Mucosa of rectum (tissue), 2 donors: ENCODE measurements around the gene MYH8.

Source experiments
- H3K27ac ChIP-seq, 2 donors: one replicate each; pipeline ENCODE4 v1.7.0; 2013; ENCODE audit warnings: inconsistent platforms in 2 of 2, low read depth in 2 of 2, low read length in 2 of 2
- H3K27me3 ChIP-seq, 2 donors: one replicate each; pipeline ENCODE4 v1.7.0; 2013; ENCODE audit warnings: low read length in 2 of 2; ENCODE audit not compliant: control insufficient read depth in 2 of 2, insufficient read depth in 2 of 2
- H3K36me3 ChIP-seq, 2 donors: one replicate each; pipeline ENCODE4 v1.7.0; 2013; ENCODE audit warnings: low read length in 2 of 2; ENCODE audit not compliant: control insufficient read depth in 2 of 2, insufficient read depth in 2 of 2
- H3K4me1 ChIP-seq, 2 donors: one replicate each; pipeline ENCODE4 v1.7.0; 2013; ENCODE audit warnings: low read length in 2 of 2, mild to moderate bottlenecking in 1 of 2; ENCODE audit not compliant: control insufficient read depth in 2 of 2, insufficient read depth in 2 of 2
- H3K4me3 ChIP-seq, 2 donors: one replicate each; pipeline ENCODE4 v1.7.0; 2013; ENCODE audit warnings: low read length in 2 of 2
- H3K9ac ChIP-seq, 2 donors: one replicate each; pipeline ENCODE4 v1.7.0; 2013; ENCODE audit warnings: low read length in 2 of 2, low read depth in 1 of 2, mild to moderate bottlenecking in 1 of 2
- H3K9me3 ChIP-seq, 2 donors: one replicate each; pipeline ENCODE4 v1.7.0; 2013; ENCODE audit warnings: low read length in 2 of 2; ENCODE audit not compliant: control insufficient read depth in 2 of 2
- donor health status: healthy.
- donor health status: Normal muscosa, but diverticular disease.

MYH8 gene

GRCh38 chr17:10385871-10386270 lies 35.9 kb downstream of the MYH8 start:
- Histone ChIP-seq H3K4me3 (no peak overlapping the region), H3K36me3 (no peaks in the 10 kb centered on the region), H3K9ac (no peak overlapping the region), H3K27ac (no peak overlapping the region), H3K4me1 (no peaks in the 10 kb centered on the region), H3K9me3 (no peaks in the 10 kb centered on the region), H3K27me3 (no peaks in the 10 kb centered on the region)

GRCh38 chr17:10384175-10384574 lies 37.6 kb downstream of the MYH8 start:
- Histone ChIP-seq H3K9ac (no peak overlapping the region), H3K4me3 (no peak overlapping the region), H3K27me3 (no peaks in the 10 kb centered on the region), H3K36me3 (no peaks in the 10 kb centered on the region), H3K9me3 (no peaks in the 10 kb centered on the region), H3K27ac (no peak overlapping the region), H3K4me1 (no peaks in the 10 kb centered on the region)

- no peaks in the 10 kb centered on the region for H3K4me1 ChIP-seq
- no peak overlapping the region for H3K4me3 ChIP-seq
- H3K9ac ChIP-seq = no peak overlapping the region
- no peaks in the 10 kb centered on the region for H3K36me3 ChIP-seq
- H3K9me3 ChIP-seq = no peaks in the 10 kb centered on the region
- no peaks in the 10 kb centered on the region for H3K27me3 ChIP-seq
- H3K27ac ChIP-seq = no peak overlapping the region
Measured at GRCh38 chr17:10380631-10381408, 40.9 kb downstream of the MYH8 start.

- Histone ChIP-seq H3K9me3 (no peaks in the 10 kb centered on the region), H3K4me3 (no peak within 1 kb of the TSS), H3K4me1 (no peaks in the 10 kb centered on the region), H3K9ac (no peak within 1 kb of the TSS), H3K27me3 (peaks cover 0 to 3% of the 10 kb centered on the region in 2 donors), H3K36me3 (no peaks in the 10 kb centered on the region), H3K27ac (no peak within 1 kb of the TSS)
Measured at GRCh38 chr17:10372906-10373305, 48.8 kb downstream of the MYH8 start, which contains the start of gene MYH13. MYH13 (minus strand) TSS chr17:10373006; CDS start chr17:10364530, 8,476 bp downstream.

GRCh38 chr17:10370016-10370608 lies 51.6 kb downstream of the MYH8 start:
- peaks cover 0 to 3% of the 10 kb centered on the region in 2 donors for H3K27me3 ChIP-seq
- no peaks in the 10 kb centered on the region for H3K9me3 ChIP-seq
- no peaks in the 10 kb centered on the region for H3K4me1 ChIP-seq
- H3K4me3 ChIP-seq = no peak overlapping the region
- H3K27ac ChIP-seq = no peak overlapping the region
- no peak overlapping the region for H3K9ac ChIP-seq
- H3K36me3 ChIP-seq = no peaks in the 10 kb centered on the region

- no peaks in the 10 kb centered on the region for H3K36me3 ChIP-seq
Measured at GRCh38 chr17:10369239-10369638, 52.5 kb downstream of the MYH8 start.

GRCh38 chr17:10368561-10368960 lies 53.2 kb downstream of the MYH8 start:
- peaks cover 0 to 3% of the 10 kb centered on the region in 2 donors for H3K27me3 ChIP-seq
- no peak overlapping the region for H3K9ac ChIP-seq
- no peaks in the 10 kb centered on the region for H3K4me1 ChIP-seq
- H3K9me3 ChIP-seq = no peaks in the 10 kb centered on the region
- H3K4me3 ChIP-seq = no peak overlapping the region
- H3K27ac ChIP-seq = no peak overlapping the region
- no peaks in the 10 kb centered on the region for H3K36me3 ChIP-seq

More at GRCh38 chr17:10369239-10369638, 52.5 kb downstream of the MYH8 start:
- Histone ChIP-seq H3K4me3 (no peak overlapping the region), H3K4me1 (no peaks in the 10 kb centered on the region), H3K9me3 (no peaks in the 10 kb centered on the region), H3K27ac (no peak overlapping the region), H3K9ac (no peak overlapping the region), H3K27me3 (peaks cover 0 to 3% of the 10 kb centered on the region in 2 donors)

- Histone ChIP-seq H3K9ac (no peak overlapping the region), H3K9me3 (no peaks in the 10 kb centered on the region), H3K4me3 (no peak overlapping the region), H3K4me1 (no peaks in the 10 kb centered on the region), H3K27ac (no peak overlapping the region), H3K36me3 (no peaks in the 10 kb centered on the region), H3K27me3 (no peaks in the 10 kb centered on the region)
Measured at GRCh38 chr17:10360578-10360977, 61.2 kb downstream of the MYH8 start.

GRCh38 chr17:10357768-10358167 lies 64.0 kb downstream of the MYH8 start:
- H3K27ac ChIP-seq = no peak overlapping the region
- H3K9me3 ChIP-seq = no peaks in the 10 kb centered on the region
- H3K4me1 ChIP-seq = no peaks in the 10 kb centered on the region
- H3K36me3 ChIP-seq = no peaks in the 10 kb centered on the region
- no peak overlapping the region for H3K9ac ChIP-seq
- H3K4me3 ChIP-seq = no peak overlapping the region
- H3K27me3 ChIP-seq = no peaks in the 10 kb centered on the region

- H3K36me3 ChIP-seq = no peaks in the 10 kb centered on the region
Measured at GRCh38 chr17:10354651-10355050, 67.1 kb downstream of the MYH8 start.

More at GRCh38 chr17:10354651-10355050, 67.1 kb downstream of the MYH8 start:
- H3K27me3 ChIP-seq = no peaks in the 10 kb centered on the region
- no peaks in the 10 kb centered on the region for H3K9me3 ChIP-seq
- no peaks in the 10 kb centered on the region for H3K4me1 ChIP-seq
- no peak overlapping the region for H3K9ac ChIP-seq
- no peak overlapping the region for H3K27ac ChIP-seq
- H3K4me3 ChIP-seq = no peak overlapping the region
